NCI-H526 treated with DMSO at 0.1 percent for 48 hours (cell line): ENCODE results near the gene TRIP6.
"Not testable (repeated sequence)": the region's sequence is repeated elsewhere in the genome, so short reads cannot be mapped to it uniquely, and the experiment has no call there.

Experiments used
- DNase-seq: peaks from one replicate; lab custom pipeline; 2025; lab: John Stamatoyannopoulos, UW

Gene TRIP6

GRCh38 chr7:100919335-100919734 is 52.1 kb downstream of the TRIP6 start:
- DNase-seq, result not testable (repeated sequence)

- not testable (repeated sequence) for DNase-seq
Measured at GRCh38 chr7:100919779-100920437, 52.7 kb downstream of the TRIP6 start.

GRCh38 chr7:100921039-100921438 is 53.9 kb downstream of the TRIP6 start:
- no peak for DNase-seq
